Left ventricle myocardium inferior (tissue), 1 donor: ENCODE measurements around the gene URB1. TPM values are rescaled to one million over a fixed set of nuclear protein-coding genes. Genes with fewer than 3 reads are reported as not detected.

Experiments
- DNase-seq: peaks from one replicate; pipeline ENCODE4 v3.0.0-alpha.2; 2020
- H3K27ac ChIP-seq: fragments of 200-600 bp; replicated peaks from 2 replicates; pipeline ENCODE4 v1.8.0; 2021
- H3K27me3 ChIP-seq: fragments of 200-600 bp; 2 replicates; pipeline ENCODE4 v1.8.0; 2021; ENCODE audit warnings: low read depth
- H3K36me3 ChIP-seq: fragments of 200-600 bp; 2 replicates; pipeline ENCODE4 v1.8.0; 2021
- H3K4me1 ChIP-seq: fragments of 200-600 bp; 2 replicates; pipeline ENCODE4 v1.8.0; 2021
- H3K4me3 ChIP-seq: fragments of 200-600 bp; 2 replicates; pipeline ENCODE4 v1.8.0; 2021; ENCODE audit warnings: mild to moderate bottlenecking, moderate library complexity
- H3K9me3 ChIP-seq: fragments of 200-600 bp; replicated peaks from 2 replicates; pipeline ENCODE4 v1.8.0; 2021
- intact Hi-C: fragments of 100-400 bp; cut with micrococcal nuclease; formaldehyde crosslinking; loops from one replicate; pipeline ENCODE4 v1.11.0; 2022
- total RNA-seq: library from RNA; stranded (reverse); fragmentation: NEBNext Ultra II Directional; extraction: Animal tissue kit (Norgen Biotek cat#: 25700); gene quantifications from one replicate; pipeline ENCODE4 v1.2.1, GENCODE V29; 2021
- TF ChIP-seq, protein P1 (sequence below): fragments of 200-600 bp; IDR thresholded peaks from 2 replicates; pipeline ENCODE4 v1.8.0; 2021; ENCODE audit warnings: antibody characterized with exemption, mild to moderate bottlenecking, borderline replicate concordance
- donor health status: DM: no; HTN: yes; CAD: no; lungs with severe emphysema.

Gene URB1
- total RNA-seq, 1 donor from 2014 or later, result 13.8 TPM

DNA sequence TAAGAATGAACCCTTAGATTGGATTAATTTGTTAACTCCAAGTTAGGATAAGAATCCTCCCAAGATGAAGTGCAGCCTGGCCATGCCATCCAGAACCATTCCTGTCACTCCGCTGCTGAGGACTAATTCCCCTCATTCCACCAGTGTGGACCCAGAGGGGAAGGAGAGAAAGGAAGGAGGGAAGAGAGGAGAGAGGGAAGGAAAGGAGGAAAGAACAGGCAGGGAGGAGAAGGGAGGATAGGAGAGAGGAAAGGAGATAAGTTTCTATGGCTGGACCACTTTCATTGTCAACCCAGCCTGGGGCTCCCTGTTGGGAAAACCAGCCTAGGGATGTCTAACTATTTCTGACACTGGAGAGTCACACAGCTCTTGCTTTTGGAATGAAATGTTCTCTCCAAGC is 89.4 kb downstream of the URB1 start:
- Histone ChIP-seq H3K4me1 (peaks cover 5% of the 10 kb centered on the region), H3K9me3 (no peaks in the 10 kb centered on the region), H3K36me3 (peaks cover 11% of the 10 kb centered on the region), H3K27ac (no peak overlapping the region), H3K27me3 (no peaks in the 10 kb centered on the region), H3K4me3 (no peak overlapping the region)
- intact Hi-C loops, result no loop called here
- TF ChIP-seq, protein P1, sequence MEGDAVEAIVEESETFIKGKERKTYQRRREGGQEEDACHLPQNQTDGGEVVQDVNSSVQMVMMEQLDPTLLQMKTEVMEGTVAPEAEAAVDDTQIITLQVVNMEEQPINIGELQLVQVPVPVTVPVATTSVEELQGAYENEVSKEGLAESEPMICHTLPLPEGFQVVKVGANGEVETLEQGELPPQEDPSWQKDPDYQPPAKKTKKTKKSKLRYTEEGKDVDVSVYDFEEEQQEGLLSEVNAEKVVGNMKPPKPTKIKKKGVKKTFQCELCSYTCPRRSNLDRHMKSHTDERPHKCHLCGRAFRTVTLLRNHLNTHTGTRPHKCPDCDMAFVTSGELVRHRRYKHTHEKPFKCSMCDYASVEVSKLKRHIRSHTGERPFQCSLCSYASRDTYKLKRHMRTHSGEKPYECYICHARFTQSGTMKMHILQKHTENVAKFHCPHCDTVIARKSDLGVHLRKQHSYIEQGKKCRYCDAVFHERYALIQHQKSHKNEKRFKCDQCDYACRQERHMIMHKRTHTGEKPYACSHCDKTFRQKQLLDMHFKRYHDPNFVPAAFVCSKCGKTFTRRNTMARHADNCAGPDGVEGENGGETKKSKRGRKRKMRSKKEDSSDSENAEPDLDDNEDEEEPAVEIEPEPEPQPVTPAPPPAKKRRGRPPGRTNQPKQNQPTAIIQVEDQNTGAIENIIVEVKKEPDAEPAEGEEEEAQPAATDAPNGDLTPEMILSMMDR, result no peak
- no peak for DNase-seq

DNA sequence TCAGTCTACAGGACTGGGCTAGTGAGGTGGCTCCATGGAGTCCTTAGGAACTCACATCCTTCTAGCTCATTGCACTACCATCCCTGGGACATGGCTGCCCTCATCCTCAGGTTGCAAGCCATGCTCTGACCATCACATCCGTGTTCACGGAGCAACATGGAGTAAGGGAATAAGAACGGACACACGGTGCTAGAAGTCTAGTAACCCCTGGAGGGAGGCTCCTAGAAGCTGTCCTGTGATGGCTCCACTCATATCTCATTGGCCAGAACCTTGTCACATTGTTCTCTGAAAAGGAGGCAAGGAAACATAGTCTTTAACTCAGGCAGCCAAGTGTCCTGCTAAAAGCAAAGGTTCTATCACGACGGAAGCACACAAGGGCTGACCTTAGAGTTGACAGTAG is 90.3 kb downstream of the URB1 start:
- no peak overlapping the region for H3K27ac ChIP-seq
- H3K27me3 ChIP-seq, result no peaks in the 10 kb centered on the region
- TF ChIP-seq, protein P1, result no peak
- intact Hi-C loops, result no loop called here
- H3K4me3 ChIP-seq, result no peak overlapping the region
- H3K4me1 ChIP-seq, result peaks cover 5% of the 10 kb centered on the region
- H3K9me3 ChIP-seq, result no peaks in the 10 kb centered on the region
- DNase-seq, result no peak
- H3K36me3 ChIP-seq, result peaks cover 7% of the 10 kb centered on the region

DNA sequence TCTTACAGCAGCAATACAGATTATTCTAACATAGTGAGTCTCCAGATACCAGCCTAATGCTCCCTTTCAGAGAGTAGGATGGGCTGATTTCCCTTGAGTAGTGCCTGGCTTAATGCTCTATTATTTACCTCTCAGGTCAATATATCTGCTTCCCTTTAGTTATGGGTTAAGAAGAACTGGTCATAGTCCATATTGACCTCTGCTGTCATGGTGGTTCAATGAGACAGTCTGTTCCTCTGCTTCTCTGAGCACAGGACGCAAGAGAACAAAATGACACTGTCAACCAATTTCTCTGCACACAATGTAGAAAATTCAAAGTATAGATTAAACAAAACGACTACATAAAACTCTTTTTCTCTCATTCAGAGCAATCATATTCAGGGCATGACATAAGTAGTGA is 91.2 kb downstream of the URB1 start:
- intact Hi-C loops, result no loop called here
- Histone ChIP-seq H3K9me3 (no peaks in the 10 kb centered on the region), H3K36me3 (peaks cover 7% of the 10 kb centered on the region), H3K27ac (no peak overlapping the region), H3K27me3 (no peaks in the 10 kb centered on the region), H3K4me3 (no peak overlapping the region), H3K4me1 (peaks cover 5% of the 10 kb centered on the region)
- TF ChIP-seq, protein P1, result no peak
- no peak for DNase-seq

DNA sequence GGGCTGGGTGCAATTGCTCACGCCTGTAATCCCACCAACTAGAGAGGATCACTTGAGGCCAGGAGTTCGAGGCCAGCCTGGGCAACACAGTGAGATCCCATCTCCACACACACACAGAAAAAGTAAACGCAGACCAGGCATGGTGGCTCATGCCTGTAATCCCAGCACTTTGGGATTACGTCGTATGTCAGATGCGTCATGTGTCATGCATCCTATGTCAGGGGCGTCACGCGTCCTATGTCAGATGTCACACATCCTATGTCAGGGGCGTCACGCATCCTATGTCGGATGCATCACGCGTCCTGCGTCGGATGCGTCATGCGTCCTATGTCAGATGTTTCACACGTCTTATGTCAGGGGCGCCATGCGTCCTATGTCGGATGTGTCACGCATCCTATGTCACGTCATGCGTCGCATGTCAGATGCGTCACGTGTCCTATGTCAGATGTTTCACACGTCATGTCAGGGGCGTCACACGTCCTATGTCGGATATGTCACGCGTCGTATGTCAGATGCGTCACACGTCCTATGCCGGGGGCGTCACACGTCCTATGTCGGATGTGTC is 92.6 kb downstream of the URB1 start:
- no peak overlapping the region for H3K27ac ChIP-seq
- TF ChIP-seq, protein P1, result no peak
- peaks cover 7% of the 10 kb centered on the region for H3K36me3 ChIP-seq
- H3K4me3 ChIP-seq, result no peak overlapping the region
- H3K9me3 ChIP-seq, result no peaks in the 10 kb centered on the region
- DNase-seq, result no peak
- H3K4me1 ChIP-seq, result no peaks in the 10 kb centered on the region
- no peaks in the 10 kb centered on the region for H3K27me3 ChIP-seq
- intact Hi-C loops, result no loop called here

DNA sequence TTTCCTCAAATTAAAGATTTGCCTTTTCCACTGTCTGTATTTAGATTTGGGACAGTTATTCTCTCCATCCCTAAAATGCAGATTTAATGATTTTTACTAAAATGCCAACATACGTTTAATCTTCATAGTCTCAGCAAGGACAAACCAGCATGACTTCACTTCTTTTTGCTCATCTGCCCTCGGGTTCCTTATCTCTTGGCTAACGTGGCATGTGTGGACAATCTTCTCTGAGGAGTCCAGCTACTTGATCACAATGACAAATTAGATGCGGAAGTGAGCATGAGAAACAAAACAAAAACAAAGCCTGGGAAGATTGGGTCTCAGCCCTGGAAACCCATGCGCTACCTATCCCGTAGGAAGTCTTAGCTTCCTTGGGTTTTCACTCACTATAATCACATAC is 93.1 kb downstream of the URB1 start:
- Histone ChIP-seq H3K36me3 (peaks cover 7% of the 10 kb centered on the region), H3K4me1 (no peaks in the 10 kb centered on the region), H3K27me3 (no peaks in the 10 kb centered on the region), H3K4me3 (no peak overlapping the region), H3K9me3 (no peaks in the 10 kb centered on the region), H3K27ac (no peak overlapping the region)
- TF ChIP-seq, protein P1, result no peak
- intact Hi-C loops, result no loop called here
- no peak for DNase-seq
